NCI-H1417 (cell line): Measurements from ENCODE around the gene CREBRF.
"Not testable (repeated sequence)": the region's sequence is repeated elsewhere in the genome, so short reads cannot be mapped to it uniquely, and the experiment has no call there.

Source experiments
- DNase-seq, 3 experiments: peaks; one replicate each; lab custom pipeline; 2025; lab: John Stamatoyannopoulos, UW

The CREBRF gene

GRCh38 chr5:173090639-173091038 is 34.5 kb downstream of the CREBRF start:
- no peak for DNase-seq

DNA sequence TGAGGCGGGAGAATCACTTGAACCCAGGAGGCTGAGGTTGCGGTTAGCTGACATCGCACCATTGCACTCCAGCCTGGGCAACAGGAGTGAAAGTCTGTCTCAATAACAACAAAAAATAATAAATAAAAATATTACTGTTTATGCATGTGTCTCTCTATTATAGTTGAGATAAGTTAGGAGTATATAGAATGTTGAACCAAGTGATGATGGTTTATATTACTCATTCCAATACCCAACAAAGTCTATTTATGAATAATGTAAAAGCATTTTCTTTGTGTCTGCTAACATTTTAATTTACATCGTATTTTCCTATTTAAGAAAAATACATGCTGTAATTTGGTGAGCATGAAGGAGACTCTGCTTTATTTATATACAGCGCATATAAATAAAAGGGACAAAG is 35.8 kb downstream of the CREBRF start:
- no peak for DNase-seq

DNA sequence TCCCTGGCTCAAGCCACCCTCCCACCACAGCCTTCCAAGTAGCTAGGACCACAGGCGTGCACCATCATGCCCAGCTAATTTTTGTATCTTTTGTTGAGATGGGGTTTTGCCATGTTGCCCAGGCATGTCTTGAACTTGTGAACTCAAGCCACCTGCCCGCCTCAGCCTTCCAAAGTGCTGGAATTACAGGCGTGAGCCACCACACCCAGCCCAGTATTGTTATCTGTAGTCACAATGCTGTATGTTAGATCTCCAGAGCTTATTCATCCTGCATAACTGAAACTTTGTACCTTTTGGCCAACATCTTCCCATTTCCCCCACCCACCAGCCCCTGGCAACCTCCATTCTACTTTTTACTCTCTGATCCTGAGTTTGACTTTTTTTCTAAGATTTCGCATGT is 37.5 kb downstream of the CREBRF start:
- DNase-seq, result no peak

DNA sequence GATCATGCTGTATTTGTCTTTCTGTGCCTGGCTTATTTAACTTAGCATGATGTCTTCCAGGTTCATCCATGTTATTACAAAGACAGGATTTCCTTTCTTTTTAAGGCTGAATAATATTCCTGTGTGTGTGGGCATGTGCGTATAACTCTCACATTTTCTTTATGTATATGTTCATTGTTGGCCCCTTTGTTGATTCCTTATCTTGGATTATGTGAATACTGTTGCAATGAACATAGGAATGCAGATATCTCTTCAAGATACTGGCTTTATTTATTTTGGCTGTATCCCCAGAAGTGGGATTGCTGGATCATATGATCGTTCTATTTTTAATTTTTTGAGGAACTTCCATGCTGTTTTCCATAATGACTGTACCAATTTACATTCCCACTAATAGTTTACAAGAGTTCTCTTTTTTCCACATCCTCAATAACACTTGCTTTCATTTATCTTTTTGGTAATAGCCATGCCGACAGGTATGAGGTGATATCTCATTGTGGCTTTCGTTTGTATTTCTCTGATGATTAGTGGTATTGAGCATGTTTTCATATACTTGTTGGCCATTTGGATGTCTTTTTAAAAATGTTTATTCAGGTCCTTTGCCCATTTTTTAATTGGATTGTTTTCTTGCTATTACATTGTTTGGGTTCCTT is 38.0 kb downstream of the CREBRF start:
- no peak for DNase-seq

GRCh38 chr5:173098787-173099186 is 42.6 kb downstream of the CREBRF start:
- DNase-seq, result no peak

DNA sequence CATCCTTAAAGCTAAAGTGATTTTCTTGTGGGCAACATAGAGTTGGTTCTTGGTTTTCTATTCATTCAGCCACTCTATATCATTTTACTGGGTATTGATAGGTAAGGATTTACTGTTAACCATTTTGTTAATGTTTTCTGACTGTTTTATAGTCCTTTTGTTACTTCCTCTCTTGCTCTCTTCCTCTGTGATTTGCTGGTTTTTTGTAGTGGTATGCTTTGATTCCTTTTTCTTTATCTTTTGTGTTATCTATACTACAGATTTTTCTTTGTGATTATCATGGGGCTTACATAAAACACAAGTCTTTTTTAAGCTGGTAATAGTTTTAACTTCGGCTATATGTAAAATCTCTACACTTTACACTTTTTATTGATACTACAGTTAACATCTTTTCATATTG is 43.3 kb downstream of the CREBRF start:
- no peak for DNase-seq

GRCh38 chr5:173101245-173101644 is 45.1 kb downstream of the CREBRF start:
- no peak for DNase-seq

DNA sequence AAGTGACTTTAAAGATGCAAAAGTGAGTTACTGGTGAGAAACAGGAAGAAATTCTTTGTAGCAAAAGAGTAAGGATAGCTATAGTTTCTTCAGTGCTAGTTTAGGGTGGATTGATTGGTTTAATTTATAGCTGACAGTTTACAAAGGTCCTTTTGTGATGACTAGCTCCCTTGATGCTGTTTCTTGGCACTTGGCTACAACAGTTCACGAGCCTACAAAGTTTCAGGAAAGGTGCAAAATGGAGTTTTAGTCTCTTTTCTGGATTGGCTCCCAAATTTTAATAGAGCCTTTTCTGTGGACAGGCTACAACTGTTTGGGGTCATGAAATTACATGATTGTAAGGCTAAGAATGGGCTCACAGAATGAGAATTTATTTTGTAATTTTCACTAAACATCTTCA is 47.3 kb downstream of the CREBRF start:
- DNase-seq, result no peak

GRCh38 chr5:173108914-173109313 is 52.8 kb downstream of the CREBRF start:
- peak in 1 of 3 experiments; percentile 36 for DNase-seq

- no peak for DNase-seq
Measured at GRCh38 chr5:173114536-173114935, 58.4 kb downstream of the CREBRF start.

DNA sequence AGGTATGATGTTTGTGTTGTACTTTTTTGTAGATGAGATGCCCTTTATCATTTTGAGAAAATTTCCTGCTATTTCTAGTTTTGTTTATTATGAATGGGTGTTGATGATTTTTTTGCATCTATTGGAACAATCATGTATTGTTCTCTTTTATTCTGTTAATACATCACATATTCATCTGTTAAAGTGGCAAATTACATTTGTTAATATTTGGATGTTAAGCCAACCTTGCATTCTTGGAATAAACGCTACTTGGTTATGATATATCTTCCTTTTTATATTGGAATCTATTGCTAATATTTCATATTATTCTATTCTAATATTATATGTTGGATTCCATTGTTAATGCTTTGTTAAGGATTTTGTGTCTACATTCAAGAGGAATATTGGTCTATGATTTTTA is 63.6 kb downstream of the CREBRF start:
- no peak for DNase-seq

GRCh38 chr5:173123416-173123815 is 67.3 kb downstream of the CREBRF start:
- DNase-seq, result no peak

- not testable (repeated sequence) for DNase-seq
Measured at GRCh38 chr5:173132166-173132565, 76.0 kb downstream of the CREBRF start.

DNA sequence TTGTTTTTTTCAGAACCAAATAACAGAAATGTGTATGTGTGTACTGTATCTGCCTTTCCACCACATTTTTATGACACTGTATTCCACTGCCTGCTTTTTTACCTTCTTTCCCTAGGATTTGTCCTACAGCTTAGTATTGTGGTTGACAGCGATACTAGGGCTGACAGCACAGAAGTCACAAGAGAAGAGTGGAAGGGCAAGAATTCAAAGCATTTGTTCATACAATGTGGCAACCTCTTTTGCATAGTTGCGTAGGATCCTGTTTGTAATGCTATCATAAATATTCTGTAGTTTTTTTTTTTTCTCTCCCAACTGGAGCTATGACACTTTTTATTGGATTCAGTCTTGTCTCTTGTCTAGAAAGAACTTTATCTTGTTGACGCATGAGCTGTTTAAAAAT is 82.6 kb downstream of the CREBRF start:
- DNase-seq, result no peak

DNA sequence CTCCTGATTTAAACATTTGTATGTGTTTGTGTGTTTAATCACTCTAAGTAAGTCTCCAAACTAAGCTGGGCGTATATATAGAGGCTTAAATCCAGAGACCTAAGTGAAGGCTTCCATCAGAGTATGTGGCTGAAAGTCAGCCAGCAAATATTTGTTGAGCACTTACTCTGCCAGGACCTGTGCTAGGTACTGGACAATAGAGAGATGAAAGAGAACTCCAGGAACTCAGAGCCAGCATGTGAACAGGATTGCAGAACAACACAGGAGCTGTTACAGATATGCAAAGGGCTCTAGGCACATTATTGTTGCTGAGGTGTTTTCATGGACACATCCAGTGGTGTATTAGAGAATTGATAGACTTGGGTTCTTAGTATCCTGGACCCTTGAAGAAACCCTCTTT is 83.5 kb downstream of the CREBRF start:
- DNase-seq, result no peak

DNA sequence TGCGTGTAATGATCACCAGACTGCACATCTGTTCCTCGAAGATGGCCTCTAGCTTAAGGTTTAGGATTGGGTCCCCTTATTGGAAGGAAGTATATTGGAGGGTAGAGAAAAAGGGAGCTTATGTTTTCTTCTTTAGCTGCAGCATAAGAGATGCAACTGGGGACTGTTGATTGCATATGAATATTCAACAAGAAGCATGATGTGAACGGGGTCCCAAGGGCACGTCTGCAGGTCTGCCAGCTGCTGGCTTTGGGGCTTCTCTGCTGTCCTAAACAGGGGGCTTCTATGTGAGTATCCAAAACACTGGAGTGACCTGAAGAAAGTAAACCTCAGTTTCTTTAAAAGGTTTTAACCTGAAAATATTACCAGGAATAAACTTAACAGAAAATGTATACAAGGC is 84.6 kb downstream of the CREBRF start:
- DNase-seq, result no peak

- no peak for DNase-seq
Measured at GRCh38 chr5:173143567-173143966, 87.4 kb downstream of the CREBRF start.

DNA sequence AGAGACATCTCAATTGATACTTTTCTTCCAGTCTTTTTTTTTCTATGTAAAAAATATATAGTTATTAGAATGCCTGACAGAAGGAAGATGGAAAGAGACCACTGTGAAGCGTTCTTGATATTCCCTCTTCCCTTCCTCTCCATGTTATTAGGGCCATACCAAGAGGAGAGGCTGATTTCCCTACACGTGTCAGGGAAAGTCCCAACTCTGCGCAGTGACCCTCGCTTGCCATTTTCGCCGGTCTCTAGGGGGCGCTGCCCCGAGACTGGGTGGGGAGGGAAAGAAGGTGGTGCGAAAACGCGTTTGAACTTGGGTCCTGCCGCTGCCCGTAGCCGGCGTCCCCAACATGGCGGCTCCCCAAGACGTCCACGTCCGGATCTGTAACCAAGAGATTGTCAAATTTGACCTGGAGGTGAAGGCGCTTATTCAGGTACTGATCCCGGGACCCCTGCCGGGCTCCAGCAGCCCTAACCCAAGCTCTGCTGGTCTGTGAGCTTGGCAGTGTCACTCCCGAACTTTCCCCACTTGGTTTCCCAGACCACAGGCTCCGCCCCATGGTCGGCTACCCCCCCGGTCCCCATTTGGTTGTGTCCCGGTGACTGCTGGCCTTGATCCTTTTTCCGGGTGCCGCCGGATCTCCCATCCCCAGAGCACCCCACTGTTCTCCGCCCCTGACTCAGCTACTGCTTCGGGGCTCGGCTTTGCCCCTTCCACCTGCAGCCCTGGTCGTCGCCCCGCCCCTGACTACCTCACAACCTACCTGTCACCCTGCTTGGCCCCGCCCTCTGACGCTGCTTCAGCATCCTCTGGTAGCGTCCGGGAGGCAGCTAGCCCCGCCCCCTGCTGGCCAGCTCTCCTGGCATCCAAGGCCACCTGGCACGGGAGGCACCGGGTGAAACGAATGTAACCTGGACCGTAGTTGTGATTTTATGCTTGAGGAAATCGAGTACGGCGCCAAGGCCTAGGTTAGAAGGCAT is 88.3 kb downstream of the CREBRF start, which contains the start of gene BNIP1:
Gene BNIP1 (plus strand): TSS at position 332 of the 977 bp plus-strand sequence. CDS start 15 bp downstream, at position 347.
- peak; percentile 89 to 94 (median 93) for DNase-seq

GRCh38 chr5:173148354-173148753 is 92.2 kb downstream of the CREBRF start:
- no peak for DNase-seq

DNA sequence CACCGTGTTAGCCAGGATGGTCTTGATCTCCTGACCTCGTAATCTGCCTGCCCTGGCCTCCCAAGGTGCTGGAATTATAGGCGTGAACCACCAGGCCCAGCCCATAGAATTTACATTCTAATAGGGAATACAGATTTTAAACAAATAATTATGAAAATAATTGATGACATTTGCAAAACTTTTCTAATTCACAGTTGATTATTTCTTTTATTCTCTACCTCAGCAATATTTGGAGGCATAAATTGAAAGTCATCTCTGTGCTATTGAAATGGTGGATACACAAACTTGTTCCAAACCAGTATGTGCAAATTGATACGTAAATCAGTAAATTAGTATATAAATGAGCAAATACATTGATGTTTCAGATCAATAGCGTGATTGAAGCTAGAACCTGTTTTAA is 96.4 kb downstream of the CREBRF start:
- no peak for DNase-seq

- DNase-seq, result no peak
Measured at GRCh38 chr5:173153842-173154241, 97.7 kb downstream of the CREBRF start.

DNA sequence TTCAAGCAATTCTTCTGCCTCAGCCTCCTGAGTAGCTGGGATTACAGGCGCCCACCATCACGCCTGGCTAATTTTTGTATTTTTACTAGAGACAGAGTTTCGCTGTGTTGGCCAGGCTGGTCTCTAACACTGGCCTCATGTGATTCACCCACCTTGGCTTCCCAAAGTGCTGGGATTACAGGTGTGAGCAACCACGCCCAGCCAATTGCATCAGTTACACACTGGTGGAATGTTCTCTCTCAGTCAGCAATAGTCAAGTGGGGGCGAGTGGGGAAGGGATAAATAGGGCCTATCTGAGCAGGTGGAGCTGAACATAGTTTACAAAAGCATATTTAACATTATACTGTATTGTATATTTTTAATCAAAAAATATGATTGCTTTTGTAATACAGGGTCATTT is 98.5 kb downstream of the CREBRF start:
- DNase-seq, result not testable (repeated sequence)

GRCh38 chr5:173155912-173156311 is 99.8 kb downstream of the CREBRF start:
- DNase-seq, result no peak
